Measurements from ENCODE around the gene TNPO3. TPM values are rescaled to one million over a fixed set of nuclear protein-coding genes. Genes with fewer than 3 reads are reported as not detected.

Gene TNPO3
- 41.9 and 43.8 TPM in 2 replicates for total RNA-seq (2014; rRNA removed; shearing (Covaris generic))

GRCh38 chr7:129054438-129055293 is at the start of gene TNPO3:
Gene TNPO3, minus strand, starts transcription at chr7:129055111. Its CDS starts 341 bp downstream, at chr7:129054770.

GRCh38 chr7:128937647-128938543 is 117.0 kb downstream of the TNPO3 start, which contains the start of gene IRF5:
Gene IRF5, plus strand, starts transcription at chr7:128937927. Its CDS starts 4,155 bp downstream, at chr7:128942082.

DNA sequence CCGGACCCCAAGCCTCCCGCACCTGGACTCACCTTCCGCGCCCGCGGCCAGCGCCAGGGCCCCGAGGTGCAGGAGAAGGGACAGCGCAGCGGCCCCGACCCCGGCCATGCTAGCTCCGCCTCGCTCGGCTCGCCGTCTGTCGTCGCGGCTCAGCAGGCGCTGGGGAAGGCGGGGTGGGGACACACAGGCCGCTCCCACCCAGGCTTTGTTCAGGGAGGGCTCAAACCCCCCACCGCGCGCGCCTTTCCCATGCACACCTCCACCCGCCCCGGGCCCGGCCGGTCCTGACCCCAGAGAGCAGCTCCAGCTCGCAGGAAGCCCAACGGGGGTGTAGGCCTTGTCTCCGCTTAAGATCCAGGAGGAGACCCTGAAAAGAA is 144.4 kb downstream of the TNPO3 start, which contains the start of gene KCP:
TSS of gene KCP (minus strand) at position 141 of the 377 bp plus-strand sequence. CDS start at position 108, 33 bp downstream.

Small RNA genes lying within 50 kb of the gene (small RNA-seq; reads per million reads assigned to genes)
- not detected for gene RN7SL306P

Other genes with a start within 250 kb of the TNPO3 start
- gene FLNC, start 224.7 kb downstream of the TNPO3 start, total RNA-seq (2014; rRNA removed; shearing (Covaris generic)): 0.03 TPM in 1 of 2 replicates, not detected in the other
- 96.2 and 110 TPM in 2 replicates for gene ATP6V1F, start 192.3 kb downstream of the TNPO3 start, total RNA-seq (2014; rRNA removed; shearing (Covaris generic))
- gene KCP, start 144.4 kb downstream of the TNPO3 start, total RNA-seq (2014; rRNA removed; shearing (Covaris generic)): not detected in 2 replicates
- 1.4 and 2.6 TPM in 2 replicates for gene IRF5, start 117.2 kb downstream of the TNPO3 start, total RNA-seq (2014; rRNA removed; shearing (Covaris generic))
- gene TSPAN33, start 89.6 kb upstream of the TNPO3 start, total RNA-seq (2014; rRNA removed; shearing (Covaris generic)): 3.7 and 4.0 TPM in 2 replicates
- 14.0 and 15.6 TPM in 2 replicates for gene SMO, start 133.5 kb upstream of the TNPO3 start, total RNA-seq (2014; rRNA removed; shearing (Covaris generic))
- gene AHCYL2, start 169.9 kb upstream of the TNPO3 start, total RNA-seq (2014; rRNA removed; shearing (Covaris generic)): 6.6 and 7.7 TPM in 2 replicates